NCI-H2107 (cell line): Measurements from ENCODE around the gene CUL3.
"Not testable (repeated sequence)": the region's sequence is repeated elsewhere in the genome, so short reads cannot be mapped to it uniquely, and the experiment has no call there.

Source experiments
- DNase-seq: peaks from one replicate; lab custom pipeline; 2025; lab: John Stamatoyannopoulos, UW

CUL3 gene

GRCh38 chr2:224543939-224544338 lies 41.2 kb downstream of the CUL3 start:
- no peak for DNase-seq

- DNase-seq, result no peak
Measured at GRCh38 chr2:224538561-224539138, 46.5 kb downstream of the CUL3 start.

GRCh38 chr2:224532931-224533330 lies 52.2 kb downstream of the CUL3 start:
- DNase-seq, result no peak

GRCh38 chr2:224532441-224532840 lies 52.7 kb downstream of the CUL3 start:
- no peak for DNase-seq

GRCh38 chr2:224528171-224528570 lies 57.0 kb downstream of the CUL3 start:
- no peak for DNase-seq

- no peak for DNase-seq
Measured at GRCh38 chr2:224525774-224526173, 59.4 kb downstream of the CUL3 start.

- DNase-seq, result no peak
Measured at GRCh38 chr2:224524657-224525056, 60.5 kb downstream of the CUL3 start.

GRCh38 chr2:224523626-224524577 lies 61.3 kb downstream of the CUL3 start:
- DNase-seq, result no peak

GRCh38 chr2:224522483-224522882 lies 62.7 kb downstream of the CUL3 start:
- not testable (repeated sequence) for DNase-seq

GRCh38 chr2:224520064-224520463 lies 65.1 kb downstream of the CUL3 start:
- DNase-seq, result no peak

- no peak for DNase-seq
Measured at GRCh38 chr2:224518806-224519580, 66.2 kb downstream of the CUL3 start.

- no peak for DNase-seq
Measured at GRCh38 chr2:224517963-224518362, 67.2 kb downstream of the CUL3 start.

- DNase-seq, result not testable (repeated sequence)
Measured at GRCh38 chr2:224516393-224516792, 68.8 kb downstream of the CUL3 start.

GRCh38 chr2:224513991-224514390 lies 71.2 kb downstream of the CUL3 start:
- DNase-seq, result no peak

- DNase-seq, result no peak
Measured at GRCh38 chr2:224507789-224508188, 77.4 kb downstream of the CUL3 start.

- DNase-seq, result no peak
Measured at GRCh38 chr2:224506494-224506893, 78.7 kb downstream of the CUL3 start.

- DNase-seq, result no peak
Measured at GRCh38 chr2:224498991-224499390, 86.2 kb downstream of the CUL3 start.

GRCh38 chr2:224492531-224492930 lies 92.6 kb downstream of the CUL3 start:
- no peak for DNase-seq

- not testable (repeated sequence) for DNase-seq
Measured at GRCh38 chr2:224487940-224488339, 97.2 kb downstream of the CUL3 start.

- DNase-seq, result peak; percentile 69
Measured at GRCh38 chr2:224485081-224486014, 99.8 kb downstream of the CUL3 start.

GRCh38 chr2:224479826-224480225 lies 105.3 kb downstream of the CUL3 start:
- DNase-seq, result no peak
